ENCODE data around the gene ARL1. TPM values are rescaled to one million over a fixed set of nuclear protein-coding genes. Genes with fewer than 3 reads are reported as not detected.

ARL1 gene
- total and polyA plus RNA-seq, 2 of the 4 experiments (the other 2 are of a cell fraction), result 124 to 163 TPM

DNA sequence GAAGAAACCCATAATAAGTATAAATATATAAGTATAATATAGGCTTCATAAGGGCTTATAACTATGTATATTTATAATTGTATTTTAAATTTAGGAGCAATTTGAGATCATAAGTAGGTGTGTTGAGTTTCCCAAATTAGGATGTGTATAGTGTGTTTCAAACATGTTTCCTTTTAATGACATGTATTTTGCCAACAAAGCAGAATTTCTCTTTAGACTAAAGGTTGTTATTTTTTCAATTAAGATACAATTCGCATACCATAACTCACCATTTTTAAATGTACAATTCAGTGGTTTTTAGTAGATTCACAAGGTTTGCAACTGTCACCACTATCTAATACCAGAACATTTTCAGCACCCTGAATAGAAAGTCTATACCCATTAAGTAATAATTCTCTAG lies 7.7 kb upstream of the ARL1 start:
- Histone ChIP-seq H3K14ac (replicated peaks; ENCODE audit: low read depth, low read length) (no peak overlapping the region), H3K27me3 (ENCODE audit: control insufficient read depth, insufficient read depth, low read length) (no peaks in the 10 kb centered on the region), H3K4me2 (ENCODE audit: low read depth, low read length) (no peak overlapping the region), H4K91ac (ENCODE audit: insufficient read depth, low read depth, low read length) (no peak overlapping the region), H3K9me1 (ENCODE audit: insufficient read depth, low read length) (no peaks in the 10 kb centered on the region), H2AFZ (replicated peaks; ENCODE audit: low read length, poor library complexity) (no peak overlapping the region), H2BK20ac (ENCODE audit: low read depth, low read length) (no peak overlapping the region), H3K4ac (ENCODE audit: low read depth, low read length) (no peak overlapping the region), H3K79me1 (ENCODE audit: low read depth in 1 of 2, low read length in 2 of 2) (no peaks in the 10 kb centered on the region), H3K18ac (ENCODE audit: low read depth, low read length) (no peak overlapping the region), H2BK5ac (ENCODE audit: low read depth, low read length, poor library complexity, severe bottlenecking) (no peak overlapping the region), H3K9me3 (ENCODE audit: control insufficient read depth, insufficient read depth, low read length) (no peaks in the 10 kb centered on the region), H3K4me1 (ENCODE audit: control insufficient read depth, insufficient read depth, low read length) (no peaks in the 10 kb centered on the region), H3K9ac (ENCODE audit: low read depth, low read length) (no peak overlapping the region), H4K5ac (ENCODE audit: low read depth, low read length) (no peak overlapping the region), H3K27ac (ENCODE audit: insufficient read depth, low read length) (no peak overlapping the region), H2AK9ac (replicated peaks; ENCODE audit: low read depth, low read length, poor library complexity) (no peak overlapping the region), H3K56ac (ENCODE audit: extremely low read depth, insufficient read depth, low read length) (no peak overlapping the region), H3K4me3 (ENCODE audit: insufficient read depth, low read depth, low read length) (no peak overlapping the region), H3K23ac (ENCODE audit: low read depth, low read length) (no peak overlapping the region), H2BK15ac (ENCODE audit: low read depth, low read length) (no peak overlapping the region), H2BK120ac (ENCODE audit: low read depth, low read length) (no peak overlapping the region), H2AK5ac (ENCODE audit: low read depth, low read length) (no peak overlapping the region), H3K36me3 (ENCODE audit: control insufficient read depth, insufficient read depth, low read length) (no peaks in the 10 kb centered on the region), H4K8ac (ENCODE audit: low read depth in 2 of 2, low read length in 2 of 2) (no peak overlapping the region), H4K20me1 (ENCODE audit: insufficient read depth, low read length) (no peaks in the 10 kb centered on the region)
- ATAC-seq (ENCODE audit: low read depth) (no peak), DNase-seq (no peak)
- TF ChIP-seq, protein P1, sequence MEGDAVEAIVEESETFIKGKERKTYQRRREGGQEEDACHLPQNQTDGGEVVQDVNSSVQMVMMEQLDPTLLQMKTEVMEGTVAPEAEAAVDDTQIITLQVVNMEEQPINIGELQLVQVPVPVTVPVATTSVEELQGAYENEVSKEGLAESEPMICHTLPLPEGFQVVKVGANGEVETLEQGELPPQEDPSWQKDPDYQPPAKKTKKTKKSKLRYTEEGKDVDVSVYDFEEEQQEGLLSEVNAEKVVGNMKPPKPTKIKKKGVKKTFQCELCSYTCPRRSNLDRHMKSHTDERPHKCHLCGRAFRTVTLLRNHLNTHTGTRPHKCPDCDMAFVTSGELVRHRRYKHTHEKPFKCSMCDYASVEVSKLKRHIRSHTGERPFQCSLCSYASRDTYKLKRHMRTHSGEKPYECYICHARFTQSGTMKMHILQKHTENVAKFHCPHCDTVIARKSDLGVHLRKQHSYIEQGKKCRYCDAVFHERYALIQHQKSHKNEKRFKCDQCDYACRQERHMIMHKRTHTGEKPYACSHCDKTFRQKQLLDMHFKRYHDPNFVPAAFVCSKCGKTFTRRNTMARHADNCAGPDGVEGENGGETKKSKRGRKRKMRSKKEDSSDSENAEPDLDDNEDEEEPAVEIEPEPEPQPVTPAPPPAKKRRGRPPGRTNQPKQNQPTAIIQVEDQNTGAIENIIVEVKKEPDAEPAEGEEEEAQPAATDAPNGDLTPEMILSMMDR (conservative IDR thresholded peaks at IDR 0.05; ENCODE audit: low read depth, low read length), result no peak
- TF ChIP-seq MXI1 (IDR thresholded peaks at IDR 0.05; ENCODE audit: borderline replicate concordance, low read depth, low read length) (no peak), MAZ (IDR thresholded peaks at IDR 0.05; ENCODE audit: borderline replicate concordance, low read depth, low read length) (no peak), MAFK (IDR thresholded peaks at IDR 0.05; ENCODE audit: low read depth, low read length) (peak; percentile 20; the same call in 1 of the 2 replicates)
- POLR2A ChIA-PET (ENCODE audit: unreplicated experiment), result interaction anchor here (0.5 kb wide), 1 partner anchor 414 kb away, joined by 14 read pairs; no protein-coding TSS in a partner anchor
- intact Hi-C loops (cut with micrococcal nuclease), result loop anchor here (2.0 to 10.0 kb wide), 4 partner anchors 282 to 1330 kb away; partner anchors contain the start of genes CHPT1 and GNPTAB
- BruUV-seq (replicated peaks), result no TSS peak
- in situ Hi-C loops (cut with MboI; ENCODE audit: low sequenced_read_pairs), result loop anchor here (5.0 to 10.0 kb wide), 2 partner anchors 350 to 427 kb away; no protein-coding TSS in a partner anchor
- no CpG with 5 or more reads among the region's 1 CpG for WGBS, 2 experiments (ENCODE audit: extremely low coverage in 2 of 2, insufficient read length in 1 of 2)
- dilution Hi-C loops (cut with HindIII; ENCODE audit: low sequenced_read_pairs, unreplicated experiment), result no loop called here
- CTCF ChIA-PET, result interaction anchor here (0.7 to 1.0 kb wide), 2 partner anchors 344 to 425 kb away, joined by 3 to 4 read pairs; no protein-coding TSS in a partner anchor
